GM18909 (cell line): ENCODE measurements around the gene RAP1A.

Experiments
- ATAC-seq: cut with Tn5 transposase; IDR thresholded peaks from one replicate; pipeline ENCODE4 v1.9.1; 2021; ENCODE audit warnings: mild to moderate bottlenecking; ENCODE audit not compliant: unreplicated experiment, poor library complexity

RAP1A gene

DNA sequence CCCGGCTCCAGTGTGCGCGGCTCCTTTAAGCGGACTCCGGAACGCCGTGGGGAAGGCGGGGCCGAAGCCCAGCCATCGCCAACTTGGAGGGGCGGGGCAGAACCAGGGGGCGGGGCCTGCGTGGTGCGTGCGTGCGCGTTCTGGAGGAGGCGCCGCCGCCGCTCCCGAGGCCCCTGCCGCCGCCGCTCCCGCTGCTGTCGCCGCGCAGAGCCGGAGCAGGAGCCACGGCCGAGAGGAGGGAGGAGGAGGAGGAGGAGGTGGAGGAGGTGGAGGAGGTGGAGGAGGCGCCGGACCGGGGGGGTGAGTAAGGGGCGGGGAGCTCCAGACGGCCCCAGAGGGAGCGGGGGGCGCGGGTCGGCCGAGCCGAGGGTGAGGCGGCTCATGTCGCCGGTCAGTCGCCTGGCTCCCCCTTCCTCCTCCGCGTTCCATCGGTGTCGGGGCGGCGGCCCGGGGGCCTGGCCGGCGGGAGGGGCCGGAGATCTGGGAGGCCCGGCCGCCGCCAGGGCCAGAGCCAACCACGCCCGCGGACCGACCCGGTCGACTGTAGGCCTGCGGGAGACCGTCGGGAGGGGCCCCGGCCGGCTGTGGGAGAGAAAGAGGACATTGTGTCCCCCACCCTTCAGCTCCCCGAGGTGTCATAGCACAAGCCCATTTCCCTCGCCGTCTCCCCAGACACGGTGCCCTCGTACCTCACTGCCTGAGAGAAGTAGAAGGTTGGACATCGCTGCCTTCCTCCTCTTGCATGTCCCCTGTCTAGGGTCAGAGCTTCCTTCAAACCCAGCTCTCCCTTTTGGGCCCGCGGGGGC lies at the start of gene RAP1A:
RAP1A (plus strand) TSS at position 155 of the 806 bp plus-strand sequence. CDS start 71,572 bp downstream, outside the sequence.
- ATAC-seq: peak; percentile 66

GRCh38 chr1:111569913-111570312 lies 49.7 kb upstream of the RAP1A start:
- no peak for ATAC-seq

- ATAC-seq: no peak
Measured at GRCh38 chr1:111570781-111571181, 48.8 kb upstream of the RAP1A start.

DNA sequence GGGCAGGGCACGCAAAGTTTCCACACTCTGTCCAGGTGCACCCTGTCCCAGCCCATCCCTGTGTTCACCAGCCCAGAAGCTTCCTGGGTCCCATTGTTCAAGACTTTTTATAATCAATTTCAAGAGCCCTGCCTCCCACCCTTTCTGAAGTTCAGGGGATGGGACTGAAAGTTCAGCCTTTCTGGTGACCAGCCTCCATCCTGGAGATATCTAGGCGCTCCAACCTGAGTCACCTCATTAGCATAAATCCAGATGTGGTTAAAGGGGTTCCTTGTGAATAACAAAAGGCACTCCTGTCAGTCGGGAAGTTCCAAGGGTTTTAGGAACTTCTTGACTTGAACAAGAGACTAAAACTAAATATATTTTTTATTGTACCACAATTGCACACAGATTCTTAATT lies 48.4 kb upstream of the RAP1A start:
- no peak for ATAC-seq

GRCh38 chr1:111571987-111572386 lies 47.6 kb upstream of the RAP1A start:
- no peak for ATAC-seq

DNA sequence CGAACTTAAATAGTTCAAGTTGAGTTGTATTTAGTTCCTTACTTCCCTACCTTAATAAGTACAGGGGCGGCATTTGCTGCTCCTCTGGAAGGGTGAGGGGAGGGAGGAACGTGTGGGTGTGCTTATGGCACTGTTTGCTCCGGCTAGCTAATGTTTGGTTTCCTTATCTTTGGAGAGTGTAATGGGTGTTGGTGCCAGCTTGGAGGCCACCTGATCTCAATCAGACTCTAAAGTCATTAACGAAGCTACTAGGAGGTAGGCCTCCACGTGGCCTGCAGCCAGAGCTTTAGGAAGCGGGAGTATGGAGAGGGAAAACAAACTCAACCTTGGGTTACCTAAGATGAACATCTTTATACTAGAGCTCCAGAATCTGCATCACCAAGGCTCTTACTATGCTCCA lies 43.0 kb upstream of the RAP1A start:
- no peak for ATAC-seq

- no peak for ATAC-seq
Measured at GRCh38 chr1:111577814-111578213, 41.8 kb upstream of the RAP1A start.

GRCh38 chr1:111581166-111581565 lies 38.4 kb upstream of the RAP1A start:
- no peak for ATAC-seq

DNA sequence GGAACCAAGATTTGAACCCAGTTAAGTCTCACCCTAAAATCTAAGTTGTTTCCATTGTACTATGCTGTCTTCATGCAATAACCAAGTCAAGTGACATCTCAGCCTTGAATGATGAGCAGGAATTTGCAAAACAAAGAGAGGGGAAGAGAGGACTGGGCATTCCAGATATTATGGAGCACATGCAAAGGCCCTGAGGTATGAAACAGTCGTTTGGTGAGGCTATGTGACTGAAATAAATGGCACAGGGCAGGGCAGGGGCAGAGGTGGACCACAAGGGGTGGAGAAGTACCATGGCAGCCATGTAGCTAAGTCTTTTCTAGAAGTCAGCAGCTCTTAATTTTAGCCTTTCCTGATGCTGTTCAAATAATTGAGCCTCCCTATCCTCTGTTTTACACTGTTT lies 37.6 kb upstream of the RAP1A start:
- no peak for ATAC-seq

GRCh38 chr1:111582644-111583618 lies 36.7 kb upstream of the RAP1A start:
- ATAC-seq: no peak

DNA sequence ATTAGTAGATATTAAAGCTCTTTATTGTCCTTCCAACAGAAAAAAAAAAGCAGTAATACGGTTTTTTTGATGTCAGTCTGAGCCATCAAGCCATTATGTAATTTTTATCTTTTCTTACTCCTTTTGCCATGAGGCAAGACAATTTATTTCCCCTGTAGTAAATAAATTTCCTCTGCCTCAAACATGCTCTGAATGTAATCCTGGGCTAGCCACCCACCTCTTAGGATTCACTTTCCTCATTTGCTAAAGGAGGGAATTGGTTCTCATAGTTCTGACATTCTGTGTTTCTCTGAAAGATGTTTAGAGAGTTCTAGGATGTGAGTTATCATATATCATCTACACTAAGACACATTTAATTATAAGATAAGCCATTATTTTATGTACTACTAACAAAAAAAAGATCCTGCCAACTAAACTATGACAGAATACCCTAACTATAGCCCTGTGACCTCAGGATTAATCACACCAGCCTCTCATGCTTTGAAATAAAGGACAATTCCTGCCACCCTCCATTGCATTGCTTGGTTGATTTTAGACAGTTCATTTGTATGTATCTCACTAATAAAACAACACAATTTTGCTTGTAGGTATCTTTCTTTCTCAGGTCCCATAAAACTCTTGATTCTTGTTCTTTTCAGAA lies 34.0 kb upstream of the RAP1A start:
- ATAC-seq: no peak

DNA sequence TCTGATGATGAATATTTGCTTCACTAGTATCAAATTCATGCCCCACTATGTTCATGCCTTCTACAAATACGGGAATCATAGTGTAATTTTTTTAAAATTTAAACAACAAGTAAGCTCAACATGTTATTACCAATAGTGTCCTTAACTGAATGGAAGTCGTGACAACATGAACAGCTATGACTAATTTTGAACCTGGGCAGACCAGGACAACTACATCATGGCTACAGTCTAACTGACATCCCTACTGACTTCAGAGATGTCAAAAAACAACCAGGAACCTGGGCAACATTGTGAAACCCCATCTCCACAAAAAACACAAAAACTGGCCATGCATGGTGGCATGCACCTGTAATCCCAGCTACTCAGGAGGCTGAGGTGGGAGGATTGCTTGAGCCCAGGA lies 33.5 kb upstream of the RAP1A start:
- ATAC-seq: no peak

- no peak for ATAC-seq
Measured at GRCh38 chr1:111587509-111588174, 31.9 kb upstream of the RAP1A start.

DNA sequence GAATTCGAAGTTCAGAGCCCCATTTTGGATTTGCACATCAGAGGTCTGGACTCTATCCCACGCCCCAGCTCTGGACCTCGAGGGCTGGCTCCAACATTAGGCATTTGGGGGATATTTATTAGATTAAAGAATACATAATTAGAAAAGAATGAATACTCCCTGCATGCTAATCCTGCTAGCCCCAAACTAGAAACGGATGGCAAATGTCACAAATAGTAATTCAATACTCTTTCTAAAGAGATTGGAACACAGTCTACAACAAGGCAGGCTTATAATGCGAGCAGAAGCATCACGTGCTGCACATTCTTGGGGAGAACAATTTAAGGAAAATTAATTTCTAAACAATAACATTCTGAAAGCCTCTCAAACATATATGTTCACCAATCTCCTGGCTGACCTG lies 27.7 kb upstream of the RAP1A start:
- ATAC-seq: no peak

DNA sequence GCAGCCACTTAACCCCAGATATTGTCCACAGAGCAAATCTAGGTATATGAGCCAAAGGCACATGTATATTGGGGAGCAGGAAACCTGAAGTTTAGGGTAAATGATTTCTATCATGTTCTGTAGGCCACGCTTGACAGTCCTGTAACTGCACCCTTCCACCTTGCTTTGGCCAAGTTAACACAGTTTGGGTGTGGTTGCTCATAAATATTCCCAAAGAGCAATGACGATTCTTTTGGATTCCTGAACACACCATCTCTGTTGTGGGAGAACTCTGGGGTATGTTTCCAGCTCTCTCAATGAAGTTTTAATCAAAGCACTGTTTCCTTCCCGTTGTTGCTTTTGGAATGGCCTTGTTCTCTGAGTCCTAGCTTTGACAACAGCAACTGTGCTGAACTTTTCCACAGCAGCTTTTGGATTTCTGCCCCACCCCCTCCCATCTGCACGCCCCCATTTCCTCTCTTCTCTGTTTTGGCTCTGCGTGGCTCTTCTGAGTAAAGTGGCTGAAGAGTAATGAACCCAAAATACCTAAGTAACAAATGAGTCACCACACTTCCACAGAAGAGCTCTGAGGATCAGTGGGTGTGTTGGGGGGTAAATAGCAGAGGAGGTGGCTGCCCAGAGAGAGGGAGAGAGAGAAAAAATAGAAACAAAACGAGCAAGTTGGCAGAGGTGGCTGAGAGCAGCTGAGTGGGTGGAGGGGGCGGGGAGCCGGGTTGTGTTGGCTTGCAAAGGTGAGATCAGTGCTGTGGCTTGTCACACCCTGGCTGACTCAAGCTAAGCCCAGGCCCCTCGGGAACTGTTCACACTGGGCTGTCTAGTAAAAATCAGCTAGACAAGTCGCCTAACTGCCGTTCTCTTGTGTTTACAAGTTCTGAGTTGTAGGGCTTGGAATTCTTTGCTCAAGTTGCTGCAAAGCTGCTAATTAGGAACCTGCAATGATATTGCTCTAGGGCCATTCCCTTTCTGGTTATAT lies 26.9 kb upstream of the RAP1A start:
- ATAC-seq: peak; percentile 86

DNA sequence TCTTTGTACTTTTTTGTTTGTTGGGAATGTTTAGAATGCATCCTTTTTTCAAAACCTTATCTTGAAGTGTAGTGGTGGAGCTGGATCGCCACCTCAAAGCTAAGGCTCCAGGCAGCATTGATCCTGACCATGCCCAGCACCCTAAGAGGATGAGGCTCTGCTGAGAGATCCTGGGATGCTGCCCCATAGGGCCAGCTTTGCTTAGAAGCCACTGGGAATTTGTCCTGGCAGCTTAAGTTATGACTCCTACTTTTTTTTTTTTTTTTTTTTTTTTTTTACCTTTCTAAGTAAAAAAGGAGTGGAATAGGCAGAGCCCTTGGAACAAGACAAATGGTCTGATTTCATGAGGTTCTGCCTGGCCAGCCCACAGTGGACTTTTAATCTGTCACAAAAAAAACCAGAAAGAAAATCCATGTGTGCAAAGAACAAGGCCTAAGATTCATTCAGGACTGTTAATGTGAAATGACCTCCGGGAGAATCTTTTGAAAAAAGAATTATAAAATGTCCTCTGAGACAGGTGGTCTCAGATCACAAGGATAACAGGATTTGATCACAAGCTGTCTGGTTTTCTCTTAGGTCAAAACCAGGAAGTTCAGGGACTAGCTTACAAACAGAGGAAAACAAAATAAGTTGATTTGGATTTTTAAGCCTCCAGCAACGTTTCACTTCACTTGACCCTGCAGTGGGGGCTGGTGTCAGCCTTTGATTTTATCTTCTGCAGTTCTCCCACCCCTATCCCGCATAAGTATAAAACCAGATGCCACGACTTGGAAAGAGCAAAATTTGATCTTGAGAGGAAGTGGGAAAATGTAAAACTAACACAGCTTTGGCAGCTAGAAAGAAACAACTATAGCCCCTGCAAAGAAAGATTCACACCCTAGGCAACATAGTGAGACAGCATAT lies 25.9 kb upstream of the RAP1A start:
- ATAC-seq: no peak

DNA sequence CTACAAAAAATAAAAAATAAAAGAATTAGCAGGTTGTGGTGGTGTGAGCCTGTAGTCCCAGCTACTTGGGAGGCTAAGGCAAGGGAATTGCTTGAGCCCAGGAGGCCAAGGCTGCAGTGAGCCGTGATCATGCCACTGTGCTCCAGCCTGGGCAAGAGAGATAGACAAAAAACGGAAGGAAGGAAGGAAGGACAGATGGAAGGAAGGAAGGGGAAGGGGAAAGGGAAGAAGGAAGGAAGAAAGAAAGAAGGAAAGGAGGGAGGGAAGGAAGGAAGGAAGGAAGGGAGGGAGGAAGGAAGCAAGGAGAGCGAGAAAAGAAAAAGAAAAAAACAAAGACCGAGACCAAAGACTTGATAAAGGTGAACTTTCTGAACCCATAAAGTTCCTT lies 25.3 kb upstream of the RAP1A start:
- no peak for ATAC-seq

GRCh38 chr1:111595807-111596206 lies 23.8 kb upstream of the RAP1A start:
- ATAC-seq: no peak
